Measurements from ENCODE around the gene TMEM79. TPM values are rescaled to one million over a fixed set of nuclear protein-coding genes. Genes with fewer than 3 reads are reported as not detected.

Gene TMEM79
- total RNA-seq, 2 experiments from 2014 or later = 6.2 to 6.8 TPM

DNA sequence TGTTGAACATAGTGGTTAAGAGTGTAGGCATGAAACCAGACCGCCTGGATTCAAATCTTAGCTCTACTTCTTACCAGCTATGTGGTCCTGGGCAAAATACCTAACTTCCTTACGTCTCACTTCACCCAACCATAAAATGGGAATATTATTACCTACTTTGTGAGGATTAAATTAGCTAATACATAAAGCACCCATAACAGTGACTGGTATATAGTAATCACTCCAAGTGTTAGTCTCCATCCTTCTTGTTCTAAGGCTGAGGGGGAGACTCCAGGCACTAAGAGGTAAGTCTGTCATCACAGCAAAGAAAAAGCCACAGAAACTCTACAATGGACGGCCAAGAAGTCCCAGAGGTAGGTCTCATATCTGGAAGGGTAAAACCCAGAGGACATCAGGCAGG lies 4.3 kb upstream of the TMEM79 start:
- BruUV-seq (replicated peaks) = no TSS peak
- H3K4me3 ChIP-seq (ENCODE audit: low read depth, low read length, poor library complexity, severe bottlenecking) = no peak overlapping the region
- H2AFZ ChIP-seq (ENCODE audit: low read length) = no peak overlapping the region
- H3K9me2 ChIP-seq (ENCODE audit: insufficient read depth, low read length) = no peaks in the 10 kb centered on the region
- no peak for DNase-seq (ENCODE audit: low spot score)
- H3K36me3 ChIP-seq (ENCODE audit: insufficient read depth, low read length) = peaks cover 56% of the 10 kb centered on the region
- H3K79me2 ChIP-seq (ENCODE audit: insufficient read depth, low read depth, low read length) = peaks cover 43% of the 10 kb centered on the region
- intact Hi-C loops (cut with micrococcal nuclease; ENCODE audit: unreplicated experiment) = no loop called here
- H3K4me2 ChIP-seq (ENCODE audit: low read length) = 0 out of 2 replicates have a peak overlapping the region, but pooled peaks have one; percentile 14
- H3K4me1 ChIP-seq (ENCODE audit: insufficient read depth, low read length, poor library complexity, severe bottlenecking) = peaks cover 26% of the 10 kb centered on the region
- no peak overlapping the region for H3K27ac ChIP-seq (ENCODE audit: low read depth, low read length, poor library complexity, severe bottlenecking)
- H4K20me1 ChIP-seq (ENCODE audit: insufficient read depth, low read length) = peaks cover 19% of the 10 kb centered on the region; the same call in 1 of the 2 replicates
- no peaks in the 10 kb centered on the region for H3K9me3 ChIP-seq (ENCODE audit: low read length)
- ChIA-PET POLR2A (interaction anchor here (0.5 to 0.9 kb wide), 4 partner anchors 18 to 462 kb away, joined by 3 to 4 read pairs (median 3); partner anchors contain the start of gene KHDC4), CTCF (ENCODE audit: unreplicated experiment) (interaction anchor here (0.7 kb wide), 1 partner anchor 17 kb away, joined by 5 read pairs; no protein-coding TSS in a partner anchor)
- TF ChIP-seq EZH2phosphoT487 (IDR thresholded peaks at IDR 0.05; ENCODE audit: borderline replicate concordance, low read depth, low read length) = no peak
- TF ChIP-seq, protein P1, sequence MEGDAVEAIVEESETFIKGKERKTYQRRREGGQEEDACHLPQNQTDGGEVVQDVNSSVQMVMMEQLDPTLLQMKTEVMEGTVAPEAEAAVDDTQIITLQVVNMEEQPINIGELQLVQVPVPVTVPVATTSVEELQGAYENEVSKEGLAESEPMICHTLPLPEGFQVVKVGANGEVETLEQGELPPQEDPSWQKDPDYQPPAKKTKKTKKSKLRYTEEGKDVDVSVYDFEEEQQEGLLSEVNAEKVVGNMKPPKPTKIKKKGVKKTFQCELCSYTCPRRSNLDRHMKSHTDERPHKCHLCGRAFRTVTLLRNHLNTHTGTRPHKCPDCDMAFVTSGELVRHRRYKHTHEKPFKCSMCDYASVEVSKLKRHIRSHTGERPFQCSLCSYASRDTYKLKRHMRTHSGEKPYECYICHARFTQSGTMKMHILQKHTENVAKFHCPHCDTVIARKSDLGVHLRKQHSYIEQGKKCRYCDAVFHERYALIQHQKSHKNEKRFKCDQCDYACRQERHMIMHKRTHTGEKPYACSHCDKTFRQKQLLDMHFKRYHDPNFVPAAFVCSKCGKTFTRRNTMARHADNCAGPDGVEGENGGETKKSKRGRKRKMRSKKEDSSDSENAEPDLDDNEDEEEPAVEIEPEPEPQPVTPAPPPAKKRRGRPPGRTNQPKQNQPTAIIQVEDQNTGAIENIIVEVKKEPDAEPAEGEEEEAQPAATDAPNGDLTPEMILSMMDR (conservative IDR thresholded peaks at IDR 0.05; ENCODE audit: low read length) = no peak

DNA sequence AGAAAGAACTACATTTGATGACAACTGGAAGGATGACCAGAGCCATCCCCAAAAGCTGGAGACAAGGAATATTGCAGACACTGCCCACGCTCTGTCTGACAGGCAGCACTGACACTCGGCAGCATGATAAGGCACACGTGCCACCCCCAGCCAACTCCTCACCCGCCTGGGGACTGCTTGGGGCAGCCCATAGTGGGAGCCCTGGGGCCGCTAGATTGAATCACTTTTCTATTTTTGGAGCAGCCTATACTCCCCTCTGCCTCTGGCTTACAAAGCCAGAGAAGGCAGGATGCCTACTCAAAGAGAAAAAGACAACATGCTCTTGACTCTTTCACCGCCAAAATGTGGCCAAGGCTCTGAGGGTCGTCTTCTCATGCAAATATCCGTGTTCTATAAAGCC lies 2.8 kb upstream of the TMEM79 start:
- Histone ChIP-seq H3K4me3 (ENCODE audit: low read depth, low read length, poor library complexity, severe bottlenecking) (peak overlapping the region; percentile 82), H3K79me2 (ENCODE audit: insufficient read depth, low read depth, low read length) (peaks cover 43% of the 10 kb centered on the region), H4K20me1 (ENCODE audit: insufficient read depth, low read length) (peaks cover 19% of the 10 kb centered on the region; the same call in 1 of the 2 replicates), H3K4me1 (ENCODE audit: insufficient read depth, low read length, poor library complexity, severe bottlenecking) (peaks cover 26% of the 10 kb centered on the region), H3K36me3 (ENCODE audit: insufficient read depth, low read length) (peaks cover 43% of the 10 kb centered on the region), H3K27ac (ENCODE audit: low read depth, low read length, poor library complexity, severe bottlenecking) (peak overlapping the region; percentile 66), H3K9me2 (ENCODE audit: insufficient read depth, low read length) (no peaks in the 10 kb centered on the region), H3K4me2 (ENCODE audit: low read length) (peak overlapping the region; percentile 96), H2AFZ (ENCODE audit: low read length) (no peak overlapping the region), H3K9me3 (ENCODE audit: low read length) (no peaks in the 10 kb centered on the region)
- DNase-seq (ENCODE audit: low spot score) = peak; percentile 69
- ChIA-PET POLR2A (interaction anchor here (0.5 to 2.8 kb wide), 3 partner anchors 45 to 146 kb away, joined by 3 to 11 read pairs (median 4); no protein-coding TSS in a partner anchor), CTCF (ENCODE audit: unreplicated experiment) (interaction anchor here (0.7 kb wide), 1 partner anchor 10 kb away, joined by 3 read pairs; no protein-coding TSS in a partner anchor)
- intact Hi-C loops (cut with micrococcal nuclease; ENCODE audit: unreplicated experiment) = no loop called here
- no TSS peak for BruUV-seq (replicated peaks)
- TF ChIP-seq, protein P1 (conservative IDR thresholded peaks at IDR 0.05; ENCODE audit: low read length) = peak; percentile 38
- no peak for TF ChIP-seq EZH2phosphoT487 (IDR thresholded peaks at IDR 0.05; ENCODE audit: borderline replicate concordance, low read depth, low read length)
